Activated CD4-positive, alpha-beta T cell treated with anti-CD3 and anti-CD28 coated beads, Interleukin-2, amount 50 U/mL, for 16 hours (primary cell): ENCODE results near the gene PRG2.
"Not testable (repeated sequence)": the region's sequence is repeated elsewhere in the genome, so short reads cannot be mapped to it uniquely, and the experiment has no call there.

Experiments
- DNase-seq: peaks from one replicate; pipeline ENCODE4 v3.0.0-alpha.2; 2020

Gene PRG2

GRCh38 chr11:57418131-57418530 is 27.7 kb upstream of the PRG2 start:
- no peak for DNase-seq

DNA sequence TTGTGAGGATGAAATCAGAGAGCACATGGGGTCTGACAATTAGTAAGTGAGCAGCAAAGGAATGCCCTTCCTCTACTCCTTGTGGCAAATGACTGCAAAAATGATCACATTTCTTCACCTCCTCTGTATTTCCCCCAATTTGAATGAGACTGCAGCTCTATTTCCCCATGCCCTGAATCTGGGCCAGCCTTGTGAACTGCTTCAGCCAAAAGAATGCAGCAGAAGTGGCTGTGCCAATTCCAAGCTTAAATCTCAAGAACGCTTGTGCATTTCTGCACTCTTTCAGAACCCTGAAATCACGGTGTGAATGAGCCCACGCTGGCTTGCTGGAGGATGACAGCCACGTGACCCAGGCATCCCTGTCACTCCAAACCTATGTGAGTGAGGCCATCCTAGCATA is 26.6 kb upstream of the PRG2 start:
- DNase-seq, result no peak

- no peak for DNase-seq
Observed at GRCh38 chr11:57416436-57416835, 26.0 kb upstream of the PRG2 start.

GRCh38 chr11:57414612-57415212 is 24.3 kb upstream of the PRG2 start:
- DNase-seq, result no peak

DNA sequence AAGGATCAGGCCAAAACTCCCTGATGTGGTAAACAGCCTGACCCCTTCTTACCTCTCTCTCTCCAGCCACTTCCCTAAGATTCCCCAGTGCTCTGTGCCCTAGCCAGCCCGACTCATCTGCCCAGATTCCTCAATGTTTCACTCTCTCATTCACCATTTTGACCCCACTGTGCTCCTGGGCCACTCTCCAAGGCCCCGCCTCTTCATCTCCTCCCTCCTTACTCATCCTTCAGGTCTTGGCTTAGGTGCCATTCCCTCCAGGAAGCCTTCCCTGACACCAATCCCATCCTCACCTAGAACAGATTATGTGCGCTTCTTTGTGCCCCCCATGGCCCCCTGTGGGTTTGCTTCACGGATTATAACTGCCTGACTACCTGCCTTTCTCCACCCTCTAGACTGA is 23.2 kb upstream of the PRG2 start:
- DNase-seq, result no peak

DNA sequence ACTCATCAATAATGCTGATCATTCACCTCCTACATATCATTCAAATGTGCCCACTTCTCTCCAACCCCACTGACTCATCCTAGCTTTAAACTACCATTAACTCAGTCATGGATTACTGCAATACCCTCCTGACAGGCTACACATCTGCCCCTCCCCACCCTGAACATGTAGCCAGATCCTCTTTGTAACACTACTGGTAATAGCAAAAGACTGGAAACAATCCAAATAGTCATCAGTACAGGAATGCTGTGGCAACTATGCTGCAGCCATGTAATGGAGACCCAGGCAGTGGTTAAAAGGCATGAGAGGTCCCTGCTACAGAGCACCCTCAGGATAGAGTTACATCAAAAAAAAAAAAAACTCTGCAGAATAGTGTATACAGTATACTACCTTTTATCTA is 19.8 kb upstream of the PRG2 start:
- no peak for DNase-seq

- DNase-seq, result no peak
Observed at GRCh38 chr11:57409321-57410100, 19.1 kb upstream of the PRG2 start.

DNA sequence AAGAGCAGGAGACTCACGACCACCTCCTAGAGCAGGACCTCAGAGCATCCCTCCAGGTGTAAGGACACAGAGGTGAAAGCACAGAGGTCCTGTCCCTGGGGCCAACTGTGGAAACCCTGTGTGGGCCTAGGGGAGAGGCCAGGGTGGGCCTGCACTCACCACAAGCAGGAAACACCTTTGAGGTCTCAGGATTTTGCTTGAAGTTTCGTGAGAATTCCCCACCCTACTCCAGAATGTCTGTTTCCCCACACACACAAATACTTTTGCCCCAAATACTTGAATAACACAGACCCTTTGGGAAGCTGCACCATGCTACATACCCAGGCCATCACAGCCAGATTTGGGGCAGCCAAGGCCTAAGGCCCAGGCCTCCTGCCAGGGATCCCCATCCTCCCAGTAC is 18.3 kb upstream of the PRG2 start:
- no peak for DNase-seq

DNA sequence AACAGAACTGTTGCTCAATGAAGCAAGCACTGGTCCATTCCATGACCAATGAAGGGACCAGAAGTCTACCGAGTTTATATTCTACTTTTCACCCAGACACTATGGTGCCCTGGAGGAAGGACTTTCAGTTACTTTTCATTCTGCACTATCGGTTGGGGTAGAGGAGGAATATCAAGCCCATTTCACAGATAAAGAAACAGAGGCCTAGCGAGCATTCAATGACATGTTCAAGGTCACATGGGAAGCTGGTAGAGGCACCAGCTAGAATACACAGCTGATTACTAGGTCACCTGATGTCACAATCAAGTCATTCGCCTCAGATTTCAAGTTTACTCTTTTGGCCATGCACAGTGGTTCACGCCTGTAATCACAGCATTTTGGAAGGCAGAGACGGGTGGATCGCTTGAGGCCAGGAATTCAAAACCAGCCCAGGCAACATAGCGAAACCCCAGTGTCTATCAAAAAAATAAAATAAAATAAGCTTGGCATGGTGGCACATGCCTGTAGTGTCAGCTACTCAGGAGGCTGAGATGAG is 17.6 kb upstream of the PRG2 start:
- DNase-seq, result no peak

DNA sequence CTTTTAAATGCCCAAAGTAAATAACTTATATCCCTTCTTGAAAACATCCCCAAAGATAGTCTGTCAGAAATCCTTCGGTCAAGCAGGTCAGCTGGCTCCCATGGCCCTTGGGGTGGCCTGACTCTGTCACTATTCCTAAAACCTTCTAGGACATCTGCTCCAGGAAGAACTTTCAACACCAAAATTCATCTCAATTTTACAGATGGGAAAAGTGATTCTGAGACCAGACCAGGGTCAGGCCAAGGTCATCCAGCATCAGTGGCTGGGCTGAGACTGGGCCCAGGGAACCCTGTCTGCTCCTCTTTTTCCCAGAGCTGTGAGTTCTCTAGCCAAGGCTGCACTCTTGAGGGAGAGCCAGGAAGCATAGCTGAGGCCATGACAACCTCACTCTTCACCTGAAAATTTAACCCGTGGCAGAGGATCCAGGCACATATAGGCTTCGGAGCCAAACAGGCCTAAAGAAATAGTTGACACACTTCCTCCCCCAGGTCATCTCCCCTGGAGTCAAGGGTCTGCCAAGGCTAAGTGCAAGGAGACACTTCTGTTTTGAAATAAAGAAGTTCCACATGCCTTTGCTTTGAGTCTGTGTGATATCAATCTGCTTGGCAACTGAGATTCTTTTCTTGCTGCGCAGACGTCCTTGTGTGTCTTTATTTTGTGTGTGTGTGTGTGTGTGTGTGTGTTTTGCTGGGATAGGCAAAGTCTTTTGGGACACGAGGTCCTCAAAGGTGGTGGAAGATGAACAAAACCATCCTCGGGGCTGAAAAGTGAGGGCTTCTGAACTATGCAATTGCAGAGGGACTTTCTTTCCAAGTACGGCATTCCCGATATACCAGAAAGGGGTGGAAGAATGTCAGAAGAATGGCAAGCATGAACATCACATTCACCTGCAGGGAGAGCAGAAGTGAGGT is 16.8 kb upstream of the PRG2 start:
- DNase-seq, result no peak

GRCh38 chr11:57406337-57406904 is 16.0 kb upstream of the PRG2 start:
- peak; percentile 74 for DNase-seq

DNA sequence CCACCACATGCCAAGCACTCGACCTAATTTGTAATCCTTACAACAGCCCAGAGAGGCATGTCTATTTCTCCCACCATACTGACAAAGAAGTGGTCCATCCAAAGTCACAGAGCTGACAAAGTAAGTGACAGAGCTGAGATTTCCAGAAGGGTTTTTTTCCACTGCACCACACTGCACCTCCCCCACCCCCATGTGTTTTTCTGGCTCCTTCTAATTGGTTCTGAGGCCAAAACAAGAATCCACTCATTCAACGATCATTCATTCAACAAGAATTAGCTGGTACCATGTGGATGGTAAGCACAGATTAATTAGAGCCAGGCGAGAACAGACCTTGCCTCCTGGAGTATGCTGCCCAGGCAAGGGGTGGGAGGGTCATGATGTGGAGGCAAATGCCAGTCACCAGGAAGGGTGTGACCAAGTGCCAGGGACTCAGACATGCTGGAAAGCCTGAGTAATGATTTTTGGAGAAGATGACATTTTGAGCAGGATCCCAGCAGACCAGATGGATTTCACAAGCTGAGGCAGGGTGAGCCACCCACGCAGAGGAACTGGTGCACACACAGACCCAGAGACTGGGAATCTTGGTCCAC is 14.9 kb upstream of the PRG2 start:
- DNase-seq, result no peak

DNA sequence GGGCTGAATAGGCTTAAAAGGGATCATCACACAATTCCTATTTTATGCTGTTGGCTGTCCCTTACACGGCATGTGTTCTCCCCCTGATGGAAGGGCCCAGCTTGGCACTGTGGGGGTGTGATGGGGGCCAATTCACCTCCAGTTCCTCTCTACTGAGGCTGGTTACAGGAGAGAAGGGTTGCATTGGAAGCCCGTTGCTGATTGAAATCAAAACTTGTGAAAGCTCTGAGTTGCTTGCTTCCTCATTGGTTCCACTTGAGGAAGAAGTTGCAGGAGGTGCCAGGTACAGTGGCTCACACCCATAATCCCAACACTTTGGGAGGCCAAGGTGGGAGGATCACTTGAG is 13.3 kb upstream of the PRG2 start:
- DNase-seq, result no peak

GRCh38 chr11:57403003-57403801 is 12.8 kb upstream of the PRG2 start:
- not testable (repeated sequence) for DNase-seq

DNA sequence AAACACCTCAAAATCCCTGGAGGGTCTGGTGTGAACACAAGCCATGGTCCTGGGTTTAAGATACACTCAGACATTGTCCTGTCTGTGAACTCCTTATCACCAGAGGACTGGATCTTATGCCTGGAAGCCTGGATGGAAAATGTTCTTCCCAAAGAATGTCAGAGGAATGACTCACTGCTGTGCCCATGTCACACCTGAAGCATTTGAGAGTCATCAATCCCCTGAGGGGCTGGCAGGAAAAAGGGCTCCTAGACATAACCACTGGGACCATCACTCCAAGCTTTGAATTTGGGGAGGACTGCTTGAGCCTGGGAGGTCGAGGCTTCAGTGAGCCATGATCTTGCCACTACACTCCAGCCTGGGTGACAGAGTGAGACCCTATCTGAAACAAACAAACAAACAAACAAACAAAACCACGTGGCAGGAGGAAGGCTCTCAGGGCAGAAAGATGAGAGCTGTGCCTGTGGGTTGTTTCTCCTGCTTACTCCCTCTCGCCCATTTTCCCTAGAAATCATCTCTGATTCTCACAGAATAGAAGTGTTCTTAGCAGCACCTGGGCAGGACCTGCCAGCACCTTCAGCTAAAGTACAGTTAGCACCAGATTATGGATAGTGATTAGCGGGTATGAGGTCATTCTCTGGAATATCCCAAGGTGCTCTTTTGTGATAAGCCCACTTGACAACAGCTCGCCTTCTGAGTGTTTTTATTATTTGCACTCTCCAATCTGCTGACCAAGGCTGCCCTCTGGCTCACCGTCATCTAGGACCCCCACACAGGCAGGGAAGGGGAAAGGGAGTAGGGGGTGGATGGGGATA is 11.9 kb upstream of the PRG2 start:
- DNase-seq, result no peak

- DNase-seq, result no peak
Observed at GRCh38 chr11:57399972-57400578, 9.6 kb upstream of the PRG2 start.

DNA sequence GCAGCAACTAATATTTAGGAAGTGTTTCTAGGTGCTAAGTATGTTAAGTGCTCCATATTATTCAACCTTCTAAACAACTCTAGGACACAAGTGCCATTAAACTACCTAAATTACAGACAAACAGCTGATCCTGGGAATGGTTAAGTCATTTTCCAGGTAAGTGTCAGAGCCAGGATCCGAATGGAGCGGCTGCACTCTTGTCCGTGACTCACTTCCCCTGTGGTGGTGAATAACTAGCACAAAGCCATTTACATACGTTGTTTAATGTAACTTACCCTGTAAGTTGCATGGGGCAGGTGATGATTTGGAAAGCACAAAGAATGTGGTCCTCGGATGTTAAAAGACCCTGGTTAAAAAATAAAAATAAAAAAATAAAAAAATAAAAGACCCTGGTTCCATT is 8.8 kb upstream of the PRG2 start:
- no peak for DNase-seq

- DNase-seq, result no peak
Observed at GRCh38 chr11:57397394-57397990, 7.0 kb upstream of the PRG2 start.

- no peak for DNase-seq
Observed at GRCh38 chr11:57396744-57397143, 6.3 kb upstream of the PRG2 start.
